GM20000 (cell line): Measurements from ENCODE around the gene CPEB1.
A peak's percentile ranks its signal among the peaks of the same experiment; 100 is the strongest.
"Not testable (repeated sequence)": the region's sequence is repeated elsewhere in the genome, so short reads cannot be mapped to it uniquely, and the experiment has no call there.

Source experiments
- DNase-seq: peaks from one replicate; pipeline ENCODE4 v3.0.0; 2012; ENCODE audit warnings: low spot score
- CTCF ChIP-seq: IDR thresholded peaks from 2 replicates; pipeline ENCODE4 v1.5.1; 2012; ENCODE audit warnings: mild to moderate bottlenecking, control low read depth; ENCODE audit errors: extremely low read depth, missing control alignments

Gene CPEB1

GRCh38 chr15:82533801-82534200 lies 113.4 kb downstream of the CPEB1 start:
- no peak for DNase-seq
- TF ChIP-seq CTCF = no peak

GRCh38 chr15:82532991-82533481 lies 114.1 kb downstream of the CPEB1 start:
- TF ChIP-seq CTCF = no peak
- DNase-seq = no peak

- TF ChIP-seq CTCF = no peak
- no peak for DNase-seq
Observed at GRCh38 chr15:82532383-82532990, 114.7 kb downstream of the CPEB1 start.

- no peak for DNase-seq
- TF ChIP-seq CTCF = no peak
Observed at GRCh38 chr15:82531496-82532382, 115.4 kb downstream of the CPEB1 start.

- peak; percentile 71 for DNase-seq
Observed at GRCh38 chr15:82530606-82531379, 116.4 kb downstream of the CPEB1 start.

GRCh38 chr15:82530006-82530405 lies 117.2 kb downstream of the CPEB1 start:
- DNase-seq = no peak
- TF ChIP-seq CTCF = no peak

More at GRCh38 chr15:82530606-82531379, 116.4 kb downstream of the CPEB1 start:
- peak; percentile 77 for TF ChIP-seq CTCF

- not testable (repeated sequence) for DNase-seq
Observed at GRCh38 chr15:82513587-82513986, 133.6 kb downstream of the CPEB1 start.

GRCh38 chr15:82507693-82508092 lies 139.5 kb downstream of the CPEB1 start:
- not testable (repeated sequence) for DNase-seq

GRCh38 chr15:82507087-82507486 lies 140.1 kb downstream of the CPEB1 start:
- not testable (repeated sequence) for DNase-seq

- not testable (repeated sequence) for DNase-seq
Observed at GRCh38 chr15:82505842-82506241, 141.3 kb downstream of the CPEB1 start.

- DNase-seq = not testable (repeated sequence)
Observed at GRCh38 chr15:82504074-82504473, 143.1 kb downstream of the CPEB1 start.
